Panc1 (cell line): ENCODE data around the gene FAAP20. TPM values are rescaled to one million over a fixed set of nuclear protein-coding genes. Genes with fewer than 3 reads are reported as not detected.

Experiments used
- ATAC-seq: fragments of 200-7000 bp; cut with Tn5 transposase; 2 replicates; pipeline ENCODE4 v1.9.1; 2020; ENCODE audit warnings: mild to moderate bottlenecking, moderate library complexity
- BruUV-seq: library from RNA; stranded (reverse); fragments of 400-500 nt; replicated peaks from 2 replicates; lab custom pipeline; 2021; lab: Mats Ljungman, UMichigan
- CTCF ChIA-PET: fragments of 300-600 bp; sonication (Branson Sonifier 250); formaldehyde crosslinking; loops from one replicate; lab custom pipeline; 2022; ENCODE audit warnings: antibody characterized with exemption; lab: Charles Lee
- POLR2A ChIA-PET: fragments of 300-600 bp; sonication (Branson Sonifier 250); formaldehyde crosslinking; loops from one replicate; lab custom pipeline; 2022; ENCODE audit warnings: antibody characterized with exemption; lab: Charles Lee
- DNase-seq: peaks from one replicate; pipeline ENCODE4 v3.0.0-alpha.2; 2010; ENCODE audit warnings: low read depth, low spot score
- H3K27ac ChIP-seq: 2 replicates; pipeline ENCODE4 v1.5.1; 2011; ENCODE audit warnings: mild to moderate bottlenecking, low read length, inconsistent platforms
- H3K27me3 ChIP-seq: fragments of 200-500 bp; sonication (Bioruptor generic); 2 replicates; pipeline ENCODE4 v1.6.0; 2014; ENCODE audit warnings: low read length, inconsistent platforms; ENCODE audit not compliant: control insufficient read depth, insufficient read depth
- H3K36me3 ChIP-seq: fragments of 200-500 bp; sonication (Bioruptor generic); 2 replicates; pipeline ENCODE4 v1.5.1; 2014; ENCODE audit warnings: inconsistent platforms, mild to moderate bottlenecking, low read length, moderate library complexity; ENCODE audit not compliant: control insufficient read depth, insufficient read depth
- H3K4me1 ChIP-seq: 2 replicates; pipeline ENCODE4 v1.5.1; 2011; ENCODE audit warnings: inconsistent platforms, mild to moderate bottlenecking, low read length, moderate library complexity; ENCODE audit not compliant: control insufficient read depth, insufficient read depth
- H3K4me3 ChIP-seq, 2 experiments: 2 replicates each; pipeline ENCODE4 v1.5.1; 2011 to 2012; ENCODE audit warnings: low read depth in 2 of 2, low read length in 2 of 2, mild to moderate bottlenecking in 2 of 2, inconsistent platforms in 1 of 2, moderate library complexity in 1 of 2
- H3K9me3 ChIP-seq: fragments of 200-500 bp; sonication (Bioruptor generic); 2 replicates; pipeline ENCODE4 v1.5.1; 2014; ENCODE audit warnings: low read depth, mild to moderate bottlenecking, inconsistent platforms, low read length, moderate library complexity; ENCODE audit not compliant: control insufficient read depth, insufficient read depth
- POLR2AphosphoS5 ChIP-seq: IDR thresholded peaks from 2 replicates; pipeline ENCODE4 v1.6.1; 2012; ENCODE audit warnings: mild to moderate bottlenecking, low read depth, low read length, moderate library complexity
- SIN3A ChIP-seq: IDR thresholded peaks from 2 replicates; pipeline ENCODE4 v1.6.1; 2012; ENCODE audit warnings: low read depth, mild to moderate bottlenecking, low read length, moderate library complexity, borderline replicate concordance; ENCODE audit not compliant: insufficient read depth
- TCF7L2 ChIP-seq: IDR thresholded peaks from 2 replicates; pipeline ENCODE4 v1.6.1; 2011; ENCODE audit warnings: mild to moderate bottlenecking, low read depth, low read length, inconsistent platforms
- in situ Hi-C: cut with HindIII; loops from 2 replicates; pipeline ENCODE4 v1.10.0; 2016; ENCODE audit warnings: low sequenced_read_pairs, low pct_unique_long_range_greater_than_20kb
- intact Hi-C: fragments of 100-400 bp; cut with micrococcal nuclease; formaldehyde crosslinking; loops from one replicate; pipeline ENCODE4 v1.10.0; 2022; ENCODE audit not compliant: unreplicated experiment
- total RNA-seq: library from RNA; stranded (reverse); gene quantifications from one replicate; pipeline ENCODE4 v1.2.1, GENCODE V29; 2021; ENCODE audit not compliant: unreplicated experiment
- TF ChIP-seq, protein P1 (sequence below), 2 experiments: IDR thresholded peaks; 2 replicates each; pipeline ENCODE4 v1.6.1; 2011 to 2012; ENCODE audit warnings: low read depth in 2 of 2, control low read depth in 1 of 2, low read length in 1 of 2, mild to moderate bottlenecking in 1 of 2, moderate library complexity in 1 of 2; ENCODE audit not compliant: insufficient read depth in 1 of 2
- TF ChIP-seq, protein P2 (sequence below): fragments of 450-650 bp; IDR thresholded peaks from 2 replicates; pipeline ENCODE4 v1.5.1; 2017; ENCODE audit warnings: mild to moderate bottlenecking

FAAP20 gene
- total RNA-seq, 1 experiment from 2014 or later = 177 TPM

DNA sequence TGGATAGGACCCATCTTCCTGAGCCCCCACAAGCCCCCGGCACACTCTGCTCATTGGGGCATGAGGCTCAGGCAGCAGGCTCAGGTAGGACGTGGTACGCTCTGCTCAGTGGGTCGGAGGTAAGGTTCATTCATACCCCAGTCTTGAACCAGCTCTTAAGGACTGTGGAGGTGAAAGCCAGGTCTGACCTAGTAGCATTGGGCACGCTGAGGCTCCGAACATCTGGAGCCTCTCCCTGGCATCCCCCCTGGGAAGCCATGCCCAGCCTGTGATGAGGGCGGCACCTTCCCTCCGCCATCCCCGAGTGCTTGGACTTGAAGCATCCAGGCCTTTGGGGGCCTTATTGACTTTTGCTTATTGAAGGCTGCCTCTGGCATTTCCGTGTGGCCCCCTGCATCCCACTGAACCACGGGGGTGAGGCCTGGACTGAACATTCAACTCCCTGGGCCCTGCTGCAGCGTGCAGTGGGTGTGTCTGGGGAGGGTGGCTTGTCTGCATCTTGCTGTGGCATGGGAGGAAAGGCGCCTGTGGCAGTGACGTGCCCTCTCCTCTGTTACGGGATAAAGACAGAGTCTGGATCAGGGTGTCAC, 50.0 kb downstream of the FAAP20 start:
- DNase-seq = no peak
- no peaks in the 10 kb centered on the region for H3K27me3 ChIP-seq
- no peak for ATAC-seq
- no peaks in the 10 kb centered on the region for H3K9me3 ChIP-seq
- ChIA-PET CTCF (no interaction called here), POLR2A (no interaction called here)
- intact Hi-C loops (no loop called here), in situ Hi-C loops (no loop called here)
- no peaks in the 10 kb centered on the region; the same call in 1 of the 2 replicates for H3K36me3 ChIP-seq
- H3K4me3 ChIP-seq = no peak overlapping the region
- TF ChIP-seq SIN3A = no peak
- TF ChIP-seq TCF7L2 = no peak
- TF ChIP-seq, protein P1, sequence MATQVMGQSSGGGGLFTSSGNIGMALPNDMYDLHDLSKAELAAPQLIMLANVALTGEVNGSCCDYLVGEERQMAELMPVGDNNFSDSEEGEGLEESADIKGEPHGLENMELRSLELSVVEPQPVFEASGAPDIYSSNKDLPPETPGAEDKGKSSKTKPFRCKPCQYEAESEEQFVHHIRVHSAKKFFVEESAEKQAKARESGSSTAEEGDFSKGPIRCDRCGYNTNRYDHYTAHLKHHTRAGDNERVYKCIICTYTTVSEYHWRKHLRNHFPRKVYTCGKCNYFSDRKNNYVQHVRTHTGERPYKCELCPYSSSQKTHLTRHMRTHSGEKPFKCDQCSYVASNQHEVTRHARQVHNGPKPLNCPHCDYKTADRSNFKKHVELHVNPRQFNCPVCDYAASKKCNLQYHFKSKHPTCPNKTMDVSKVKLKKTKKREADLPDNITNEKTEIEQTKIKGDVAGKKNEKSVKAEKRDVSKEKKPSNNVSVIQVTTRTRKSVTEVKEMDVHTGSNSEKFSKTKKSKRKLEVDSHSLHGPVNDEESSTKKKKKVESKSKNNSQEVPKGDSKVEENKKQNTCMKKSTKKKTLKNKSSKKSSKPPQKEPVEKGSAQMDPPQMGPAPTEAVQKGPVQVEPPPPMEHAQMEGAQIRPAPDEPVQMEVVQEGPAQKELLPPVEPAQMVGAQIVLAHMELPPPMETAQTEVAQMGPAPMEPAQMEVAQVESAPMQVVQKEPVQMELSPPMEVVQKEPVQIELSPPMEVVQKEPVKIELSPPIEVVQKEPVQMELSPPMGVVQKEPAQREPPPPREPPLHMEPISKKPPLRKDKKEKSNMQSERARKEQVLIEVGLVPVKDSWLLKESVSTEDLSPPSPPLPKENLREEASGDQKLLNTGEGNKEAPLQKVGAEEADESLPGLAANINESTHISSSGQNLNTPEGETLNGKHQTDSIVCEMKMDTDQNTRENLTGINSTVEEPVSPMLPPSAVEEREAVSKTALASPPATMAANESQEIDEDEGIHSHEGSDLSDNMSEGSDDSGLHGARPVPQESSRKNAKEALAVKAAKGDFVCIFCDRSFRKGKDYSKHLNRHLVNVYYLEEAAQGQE (IDR thresholded peaks at IDR 0.05; ENCODE audit: insufficient read depth in 1 of 2, low read depth in 2 of 2, low read length in 1 of 2) = no peak
- no peak for TF ChIP-seq POLR2AphosphoS5
- TF ChIP-seq, protein P2, sequence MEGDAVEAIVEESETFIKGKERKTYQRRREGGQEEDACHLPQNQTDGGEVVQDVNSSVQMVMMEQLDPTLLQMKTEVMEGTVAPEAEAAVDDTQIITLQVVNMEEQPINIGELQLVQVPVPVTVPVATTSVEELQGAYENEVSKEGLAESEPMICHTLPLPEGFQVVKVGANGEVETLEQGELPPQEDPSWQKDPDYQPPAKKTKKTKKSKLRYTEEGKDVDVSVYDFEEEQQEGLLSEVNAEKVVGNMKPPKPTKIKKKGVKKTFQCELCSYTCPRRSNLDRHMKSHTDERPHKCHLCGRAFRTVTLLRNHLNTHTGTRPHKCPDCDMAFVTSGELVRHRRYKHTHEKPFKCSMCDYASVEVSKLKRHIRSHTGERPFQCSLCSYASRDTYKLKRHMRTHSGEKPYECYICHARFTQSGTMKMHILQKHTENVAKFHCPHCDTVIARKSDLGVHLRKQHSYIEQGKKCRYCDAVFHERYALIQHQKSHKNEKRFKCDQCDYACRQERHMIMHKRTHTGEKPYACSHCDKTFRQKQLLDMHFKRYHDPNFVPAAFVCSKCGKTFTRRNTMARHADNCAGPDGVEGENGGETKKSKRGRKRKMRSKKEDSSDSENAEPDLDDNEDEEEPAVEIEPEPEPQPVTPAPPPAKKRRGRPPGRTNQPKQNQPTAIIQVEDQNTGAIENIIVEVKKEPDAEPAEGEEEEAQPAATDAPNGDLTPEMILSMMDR = no peak
- H3K27ac ChIP-seq = no peak overlapping the region
- no peaks in the 10 kb centered on the region for H3K4me1 ChIP-seq
- BruUV-seq = no TSS peak

DNA sequence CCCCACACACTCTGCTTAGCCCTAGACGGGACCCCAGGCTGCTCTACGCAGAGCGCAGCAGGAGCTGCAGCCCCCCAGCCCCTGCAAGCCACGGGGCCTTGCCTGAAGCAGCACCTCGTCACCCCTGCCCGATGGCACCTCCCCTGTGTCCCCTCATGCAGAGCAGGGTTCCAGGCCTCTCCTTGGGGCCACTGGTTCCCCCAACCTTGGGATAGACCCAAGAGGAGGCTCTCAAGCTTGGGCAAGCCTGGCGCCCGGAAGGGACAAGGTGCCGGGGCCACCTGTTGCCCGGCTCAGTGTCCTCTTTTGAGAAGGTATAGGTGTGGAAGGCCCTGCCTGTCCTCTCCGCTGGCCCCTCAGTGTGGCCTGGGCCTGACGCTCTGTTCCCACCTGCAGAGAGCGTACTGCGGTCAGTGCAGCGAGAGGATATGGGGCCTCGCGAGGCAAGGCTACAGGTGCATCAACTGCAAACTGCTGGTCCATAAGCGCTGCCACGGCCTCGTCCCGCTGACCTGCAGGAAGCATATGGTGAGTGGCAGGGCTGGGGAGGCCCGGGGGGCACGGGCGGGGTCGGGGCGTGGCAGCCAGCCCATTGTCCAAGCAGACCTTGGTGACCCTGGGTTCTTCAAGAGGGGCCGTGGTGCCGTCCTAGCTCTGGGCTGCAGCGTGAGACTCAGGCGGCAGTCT, 50.6 kb downstream of the FAAP20 start:
- ATAC-seq = no peak
- H3K9me3 ChIP-seq = no peaks in the 10 kb centered on the region
- TF ChIP-seq SIN3A (no peak), TCF7L2 (no peak), POLR2AphosphoS5 (no peak)
- TF ChIP-seq, protein P2 = no peak
- TF ChIP-seq, protein P1 (IDR thresholded peaks at IDR 0.05; ENCODE audit: insufficient read depth in 1 of 2, low read depth in 2 of 2, low read length in 1 of 2) = no peak
- no peak overlapping the region for H3K27ac ChIP-seq
- no peaks in the 10 kb centered on the region; the same call in 1 of the 2 replicates for H3K36me3 ChIP-seq
- BruUV-seq = no TSS peak
- CTCF ChIA-PET = no interaction called here
- no peaks in the 10 kb centered on the region for H3K4me1 ChIP-seq
- H3K4me3 ChIP-seq = no peak overlapping the region
- POLR2A ChIA-PET = no interaction called here
- intact Hi-C loops (no loop called here), in situ Hi-C loops (no loop called here)
- no peak for DNase-seq
- no peaks in the 10 kb centered on the region for H3K27me3 ChIP-seq
